T-helper 9 cell (primary cell): Measurements from ENCODE around the gene EME1.
"Not testable (repeated sequence)": the region's sequence is repeated elsewhere in the genome, so short reads cannot be mapped to it uniquely, and the experiment has no call there.

Experiments
- DNase-seq: peaks from one replicate; pipeline ENCODE4 v3.0.0-alpha.2; 2020

EME1 gene

DNA sequence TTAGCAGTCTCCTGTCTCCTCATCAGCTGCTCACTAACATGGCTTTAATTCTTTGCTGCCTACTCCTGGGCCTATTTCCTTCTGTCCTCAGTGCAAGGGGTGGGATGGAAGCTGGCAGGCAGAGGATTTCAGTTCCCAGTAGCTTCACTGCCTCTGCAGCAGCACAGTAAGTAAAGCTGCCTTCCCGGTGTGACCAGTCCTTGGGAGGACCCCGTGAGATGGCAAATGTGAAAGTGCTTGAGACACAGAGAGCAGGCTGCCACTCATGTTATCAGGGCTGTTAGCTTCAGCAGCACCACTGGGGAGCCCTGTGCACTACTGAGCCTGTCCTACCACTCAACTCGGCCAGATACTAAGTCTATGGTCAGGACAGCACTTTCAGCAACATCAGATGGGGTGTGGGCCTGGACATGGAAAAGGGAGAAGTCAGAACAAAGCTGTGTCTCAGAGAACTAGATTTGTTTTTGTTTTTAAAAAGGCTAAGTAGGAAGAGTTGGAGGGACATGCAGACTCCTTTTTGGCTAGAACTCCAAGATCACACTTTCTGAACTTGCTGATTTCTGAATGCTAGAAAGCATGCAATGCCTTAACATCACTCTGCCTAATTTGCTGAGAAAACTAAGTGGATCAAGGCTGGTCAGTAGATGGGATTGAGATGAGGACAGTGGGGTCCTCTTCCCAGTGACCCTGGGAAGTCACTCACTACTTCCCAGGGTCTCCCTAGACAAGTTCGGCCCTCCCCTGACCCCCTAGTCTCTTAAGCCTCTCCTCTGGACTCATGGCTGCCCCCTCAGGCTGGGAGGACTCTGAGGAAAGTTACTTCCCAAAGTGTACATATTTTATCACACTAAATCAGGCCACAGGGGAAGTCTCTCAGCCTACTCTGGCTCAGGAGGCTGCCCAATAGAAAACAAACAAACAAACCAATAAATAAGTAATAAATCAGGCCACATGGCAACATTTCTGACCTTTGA, 54.1 kb downstream of the EME1 start:
- no peak for DNase-seq

DNA sequence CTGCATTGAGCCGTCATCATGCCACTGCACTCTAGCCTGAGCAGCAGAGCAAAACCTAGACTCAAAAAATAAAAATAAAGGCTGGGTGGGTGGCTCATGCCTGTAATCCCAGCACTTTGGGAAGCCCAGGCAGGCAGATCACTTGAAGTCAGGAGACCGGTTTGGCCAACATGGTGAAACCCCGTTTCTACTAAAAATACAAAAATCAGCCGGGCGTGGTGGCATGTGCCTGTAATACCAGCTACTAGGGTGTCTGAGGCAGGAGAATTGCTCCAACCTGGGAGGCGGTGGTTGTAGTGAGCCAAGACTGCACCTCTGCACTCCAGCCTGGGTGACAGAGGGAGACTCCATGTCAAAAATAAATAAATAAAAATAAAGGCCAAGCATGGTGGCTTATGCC, 55.1 kb downstream of the EME1 start:
- DNase-seq, result not testable (repeated sequence)

GRCh38 chr17:50428831-50429424, 55.9 kb downstream of the EME1 start:
- DNase-seq, result no peak

- no peak for DNase-seq
Measured at GRCh38 chr17:50429793-50430192, 56.8 kb downstream of the EME1 start.
